ENCODE results near the gene TOX2. TPM values are rescaled to one million over a fixed set of nuclear protein-coding genes. Genes with fewer than 3 reads are reported as not detected.

TOX2 gene
- total and polyA plus RNA-seq, 2 of the 8 experiments (the other 6 are each of a cell fraction or from before 2014, with no cell fraction given) = 1.8 to 3.4 TPM

- Histone ChIP-seq H4K20me1 (replicated peaks in 1 of 2; ENCODE audit: control insufficient read depth in 1 of 2, insufficient read depth in 2 of 2, low read length in 2 of 2) (no peaks in the 10 kb centered on the region), H3K27me3 (replicated peaks in 1 of 4; ENCODE audit: control insufficient read depth in 3 of 4, extremely low read depth in 1 of 4, insufficient read depth in 3 of 4, low read length in 3 of 4) (no peaks in the 10 kb centered on the region), H3K9me3 (ENCODE audit: insufficient read depth in 2 of 2, low read depth in 1 of 2, low read length in 1 of 2) (no peaks in the 10 kb centered on the region), H3K14ac (ENCODE audit: insufficient read length) (no peak overlapping the region), H3K56ac (replicated peaks; ENCODE audit: insufficient read length, low read depth, low read length) (no peak overlapping the region), H2AK5ac (ENCODE audit: low read depth, low read length) (no peak overlapping the region), H3K79me2 (ENCODE audit: control insufficient read depth in 1 of 2, insufficient read depth in 2 of 2, low read length in 2 of 2) (no peaks in the 10 kb centered on the region), H4K5ac (ENCODE audit: insufficient read length, low read depth, low read length) (no peak overlapping the region), H3K23ac (ENCODE audit: insufficient read length) (no peak overlapping the region), H4K91ac (replicated peaks; ENCODE audit: insufficient read length, low read length) (no peak overlapping the region), H3K36me3 (ENCODE audit: control insufficient read depth in 2 of 4, insufficient read depth in 4 of 4, low read length in 3 of 4) (no peaks in the 10 kb centered on the region), H3K4me2 (ENCODE audit: insufficient read depth in 1 of 2, low read depth in 2 of 2, low read length in 2 of 2) (no peak overlapping the region), H3K4me3 (ENCODE audit: extremely low read depth in 1 of 4, insufficient read depth in 2 of 4, low read depth in 3 of 4, low read length in 4 of 4) (no peak overlapping the region), H2BK15ac (ENCODE audit: low read length) (no peak overlapping the region), H3K79me1 (ENCODE audit: low read depth, low read length) (no peaks in the 10 kb centered on the region; the same call in 1 of the 2 replicates), H4K8ac (ENCODE audit: extremely low read depth, insufficient read depth, low read length) (no peak overlapping the region), H3K9ac (replicated peaks in 1 of 4; ENCODE audit: extremely low read depth in 1 of 4, low read depth in 3 of 4, low read length in 3 of 4) (no peak overlapping the region; a peak in 1 of 7 replicates), H2BK12ac (ENCODE audit: low read depth, low read length) (no peak overlapping the region), H3K27ac (ENCODE audit: low read depth, low read length) (no peak overlapping the region), H3K23me2 (ENCODE audit: low read depth, low read length) (no peaks in the 10 kb centered on the region; the same call in 1 of the 2 replicates), H2AFZ (ENCODE audit: low read length) (no peak overlapping the region), H3K4me1 (replicated peaks in 1 of 4; ENCODE audit: control insufficient read depth in 3 of 4, insufficient read depth in 4 of 4, low read length in 3 of 4) (peaks cover 0 to 3% (median 2%) of the 10 kb centered on the region in 4 experiments; a peak in 3 of 7 replicates), H2BK20ac (ENCODE audit: low read length) (no peak overlapping the region), H2BK120ac (replicated peaks; ENCODE audit: low read depth, low read length) (no peak overlapping the region), H3K4ac (replicated peaks; ENCODE audit: insufficient read length, low read depth, low read length) (no peak overlapping the region), H3K18ac (ENCODE audit: extremely low read depth, low read length) (no peak overlapping the region), H2BK5ac (ENCODE audit: low read depth, low read length) (no peak overlapping the region)
- DNase-seq (ENCODE audit: low read depth in 1 of 2, low spot score in 2 of 2) = no peak
- no peak for FAIRE-seq
- ChIA-PET CTCF (ENCODE audit: partially characterized antibody) (interaction anchor here (0.8 to 2.3 kb wide), 8 partner anchors 8 to 205 kb away, joined by 3 to 6 read pairs (median 4); no protein-coding TSS in a partner anchor), POLR2A (ENCODE audit: partially characterized antibody) (interaction anchor here (0.7 to 1.1 kb wide), 3 partner anchors 8 to 35 kb away, joined by 3 read pairs; no protein-coding TSS in a partner anchor)
- WGBS, 2 experiments (ENCODE audit: extremely low coverage in 1 of 2, insufficient coverage in 1 of 2, insufficient read length in 1 of 2, insufficient replicate concordance in 2 of 2, low coverage in 1 of 2, low lambda C conversion rate in 2 of 2, missing lambda C conversion rate in 1 of 2) = 82% methylated on average over 6 of the region's 6 CpGs; no CpG with 5 or more reads in 1 of the 2 experiments
- TF ChIP-seq BRCA1 (IDR thresholded peaks at IDR 0.05; ENCODE audit: low read depth, low read length) (no peak), CTBP2 (IDR thresholded peaks at IDR 0.05; ENCODE audit: borderline replicate concordance, insufficient read depth, insufficient read length, low read length) (no peak), TCF12 (IDR thresholded peaks at IDR 0.05; ENCODE audit: low read depth, low read length) (no peak), EGR1 (IDR thresholded peaks at IDR 0.05; ENCODE audit: borderline replicate concordance, low read depth, low read length) (no peak), RBBP5 (IDR thresholded peaks at IDR 0.05; ENCODE audit: borderline replicate concordance, low read depth, low read length) (no peak), SP4 (IDR thresholded peaks at IDR 0.05; ENCODE audit: low read length) (no peak), EZH2 (IDR thresholded peaks at IDR 0.05; ENCODE audit: low read depth, low read length, severe bottlenecking) (no peak), NRF1 (IDR thresholded peaks at IDR 0.05; ENCODE audit: low read depth, low read length) (no peak), KDM4A (IDR thresholded peaks at IDR 0.05; ENCODE audit: low read depth, low read length, severe bottlenecking) (no peak), POLR2A (IDR thresholded peaks at IDR 0.05; ENCODE audit: control extremely low read depth in 1 of 2, low read depth in 2 of 2, low read length in 2 of 2) (no peak), CREB1 (IDR thresholded peaks at IDR 0.05) (no peak), PHF8 (conservative IDR thresholded peaks at IDR 0.05; ENCODE audit: low read depth, low read length) (no peak), KDM5A (IDR thresholded peaks at IDR 0.05; ENCODE audit: low read length) (no peak), MAFK (IDR thresholded peaks at IDR 0.05; ENCODE audit: low read depth, low read length) (no peak)
These were observed 40.6 kb downstream of the TOX2 start for GRCh38 chr20:43955062-43955749.

All from H1 (cell line).